ENCODE data around the gene PRXL2B.

DNA sequence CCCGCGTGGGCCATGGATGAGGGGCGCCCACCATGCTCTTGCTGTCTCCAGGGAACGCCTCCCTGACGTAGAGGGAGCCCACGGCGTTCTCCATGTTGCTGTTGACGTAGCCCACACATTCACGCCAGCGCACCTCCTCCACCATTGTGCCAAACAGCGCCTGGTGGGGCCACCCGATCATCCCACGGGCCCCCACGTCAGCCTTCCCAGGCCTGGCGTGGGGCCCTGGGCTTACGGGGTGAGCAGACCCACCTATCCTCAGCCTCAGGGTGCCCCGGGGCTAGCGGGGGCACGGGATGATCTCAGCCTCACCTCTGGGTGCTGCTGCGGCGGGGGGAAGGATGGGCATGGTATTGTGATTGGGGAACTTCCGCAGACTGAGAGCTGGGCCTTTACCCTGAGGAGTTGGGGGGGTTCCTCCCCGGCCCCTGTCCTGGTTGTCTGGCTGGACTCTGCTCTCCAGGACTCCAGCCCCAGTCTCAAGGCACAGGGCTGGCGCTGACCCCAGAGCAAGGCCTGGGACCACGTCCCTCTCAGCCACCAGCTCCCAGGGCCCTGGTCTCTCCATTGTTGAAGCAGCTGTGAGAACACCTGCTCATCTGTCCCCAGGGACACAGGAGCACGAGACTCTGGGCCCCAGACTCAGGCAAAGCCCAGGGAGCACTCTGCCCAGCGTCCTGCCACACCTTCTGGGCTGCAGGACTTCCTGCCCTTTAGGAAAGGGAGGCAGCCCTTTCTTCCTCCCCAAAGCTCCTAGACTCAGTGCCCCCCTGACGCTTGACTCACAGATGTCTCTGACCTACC is 10.2 kb downstream of the PRXL2B start:
- TF ChIP-seq, protein P1, sequence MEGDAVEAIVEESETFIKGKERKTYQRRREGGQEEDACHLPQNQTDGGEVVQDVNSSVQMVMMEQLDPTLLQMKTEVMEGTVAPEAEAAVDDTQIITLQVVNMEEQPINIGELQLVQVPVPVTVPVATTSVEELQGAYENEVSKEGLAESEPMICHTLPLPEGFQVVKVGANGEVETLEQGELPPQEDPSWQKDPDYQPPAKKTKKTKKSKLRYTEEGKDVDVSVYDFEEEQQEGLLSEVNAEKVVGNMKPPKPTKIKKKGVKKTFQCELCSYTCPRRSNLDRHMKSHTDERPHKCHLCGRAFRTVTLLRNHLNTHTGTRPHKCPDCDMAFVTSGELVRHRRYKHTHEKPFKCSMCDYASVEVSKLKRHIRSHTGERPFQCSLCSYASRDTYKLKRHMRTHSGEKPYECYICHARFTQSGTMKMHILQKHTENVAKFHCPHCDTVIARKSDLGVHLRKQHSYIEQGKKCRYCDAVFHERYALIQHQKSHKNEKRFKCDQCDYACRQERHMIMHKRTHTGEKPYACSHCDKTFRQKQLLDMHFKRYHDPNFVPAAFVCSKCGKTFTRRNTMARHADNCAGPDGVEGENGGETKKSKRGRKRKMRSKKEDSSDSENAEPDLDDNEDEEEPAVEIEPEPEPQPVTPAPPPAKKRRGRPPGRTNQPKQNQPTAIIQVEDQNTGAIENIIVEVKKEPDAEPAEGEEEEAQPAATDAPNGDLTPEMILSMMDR (IDR thresholded peaks at IDR 0.05 in 2 of 3, conservative IDR thresholded peaks at IDR 0.05 in 1 of 3; ENCODE audit: control insufficient read depth in 2 of 3, extremely low read depth in 1 of 3, insufficient read depth in 1 of 3, low read depth in 3 of 3, low read length in 3 of 3): no peak
- TF ChIP-seq POLR2AphosphoS5 (IDR thresholded peaks at IDR 0.05; ENCODE audit: low read length) (no peak), MXI1 (IDR thresholded peaks at IDR 0.05; ENCODE audit: low read depth, low read length) (no peak), POU2F2 (IDR thresholded peaks at IDR 0.05; ENCODE audit: borderline replicate concordance, low read depth, low read length) (no peak), EGR1 (IDR thresholded peaks at IDR 0.05; ENCODE audit: borderline replicate concordance in 1 of 2, low read depth in 2 of 2, low read length in 2 of 2) (no peak), POLR2A (IDR thresholded peaks at IDR 0.05; ENCODE audit: low read depth, low read length) (no peak), CHD2 (IDR thresholded peaks at IDR 0.05; ENCODE audit: borderline replicate concordance, low read depth, low read length) (no peak)
- TF ChIP-seq, protein P2, sequence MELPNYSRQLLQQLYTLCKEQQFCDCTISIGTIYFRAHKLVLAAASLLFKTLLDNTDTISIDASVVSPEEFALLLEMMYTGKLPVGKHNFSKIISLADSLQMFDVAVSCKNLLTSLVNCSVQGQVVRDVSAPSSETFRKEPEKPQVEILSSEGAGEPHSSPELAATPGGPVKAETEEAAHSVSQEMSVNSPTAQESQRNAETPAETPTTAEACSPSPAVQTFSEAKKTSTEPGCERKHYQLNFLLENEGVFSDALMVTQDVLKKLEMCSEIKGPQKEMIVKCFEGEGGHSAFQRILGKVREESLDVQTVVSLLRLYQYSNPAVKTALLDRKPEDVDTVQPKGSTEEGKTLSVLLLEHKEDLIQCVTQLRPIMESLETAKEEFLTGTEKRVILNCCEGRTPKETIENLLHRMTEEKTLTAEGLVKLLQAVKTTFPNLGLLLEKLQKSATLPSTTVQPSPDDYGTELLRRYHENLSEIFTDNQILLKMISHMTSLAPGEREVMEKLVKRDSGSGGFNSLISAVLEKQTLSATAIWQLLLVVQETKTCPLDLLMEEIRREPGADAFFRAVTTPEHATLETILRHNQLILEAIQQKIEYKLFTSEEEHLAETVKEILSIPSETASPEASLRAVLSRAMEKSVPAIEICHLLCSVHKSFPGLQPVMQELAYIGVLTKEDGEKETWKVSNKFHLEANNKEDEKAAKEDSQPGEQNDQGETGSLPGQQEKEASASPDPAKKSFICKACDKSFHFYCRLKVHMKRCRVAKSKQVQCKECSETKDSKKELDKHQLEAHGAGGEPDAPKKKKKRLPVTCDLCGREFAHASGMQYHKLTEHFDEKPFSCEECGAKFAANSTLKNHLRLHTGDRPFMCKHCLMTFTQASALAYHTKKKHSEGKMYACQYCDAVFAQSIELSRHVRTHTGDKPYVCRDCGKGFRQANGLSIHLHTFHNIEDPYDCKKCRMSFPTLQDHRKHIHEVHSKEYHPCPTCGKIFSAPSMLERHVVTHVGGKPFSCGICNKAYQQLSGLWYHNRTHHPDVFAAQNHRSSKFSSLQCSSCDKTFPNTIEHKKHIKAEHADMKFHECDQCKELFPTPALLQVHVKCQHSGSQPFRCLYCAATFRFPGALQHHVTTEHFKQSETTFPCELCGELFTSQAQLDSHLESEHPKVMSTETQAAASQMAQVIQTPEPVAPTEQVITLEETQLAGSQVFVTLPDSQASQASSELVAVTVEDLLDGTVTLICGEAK (IDR thresholded peaks at IDR 0.05; ENCODE audit: borderline replicate concordance): no peak

Measured in GM12878 (cell line).